Right ventricle myocardium inferior (tissue), 1 donor: ENCODE measurements around the gene ATRNL1. TPM values are rescaled to one million over a fixed set of nuclear protein-coding genes. Genes with fewer than 3 reads are reported as not detected.
"Not testable (repeated sequence)": the region's sequence is repeated elsewhere in the genome, so short reads cannot be mapped to it uniquely, and the experiment has no call there.

ENCODE experiments used
- ATAC-seq: fragments of 200-7000 bp; cut with Tn5 transposase; one replicate; pipeline ENCODE4 v1.9.1; 2020; ENCODE audit warnings: mild to moderate bottlenecking, moderate library complexity
- DNase-seq: peaks from one replicate; pipeline ENCODE4 v3.0.0; 2021; ENCODE audit errors: missing footprints
- intact Hi-C: fragments of 100-400 bp; cut with DNase I; formaldehyde crosslinking; loops from one replicate; pipeline ENCODE4 v1.11.0; 2022
- total RNA-seq: library from RNA; stranded (reverse); fragmentation: NEBNext Ultra II Directional; extraction: Animal tissue kit (Norgen Biotek cat#: 25700); gene quantifications from one replicate; pipeline ENCODE4 v1.2.1, GENCODE V29; 2021
- donor health status: DM: no; HTN: yes; CAD: no; lungs with severe emphysema.

ATRNL1 gene
- total RNA-seq, 1 donor from 2014 or later: 0.41 TPM

GRCh38 chr10:115073796-115074195 is 19.4 kb upstream of the ATRNL1 start:
- no peak for DNase-seq
- intact Hi-C loops: no loop called here
- ATAC-seq: no peak

GRCh38 chr10:115082506-115082905 is 10.7 kb upstream of the ATRNL1 start:
- DNase-seq (no peak), ATAC-seq (no peak)
- intact Hi-C loops: no loop called here

DNA sequence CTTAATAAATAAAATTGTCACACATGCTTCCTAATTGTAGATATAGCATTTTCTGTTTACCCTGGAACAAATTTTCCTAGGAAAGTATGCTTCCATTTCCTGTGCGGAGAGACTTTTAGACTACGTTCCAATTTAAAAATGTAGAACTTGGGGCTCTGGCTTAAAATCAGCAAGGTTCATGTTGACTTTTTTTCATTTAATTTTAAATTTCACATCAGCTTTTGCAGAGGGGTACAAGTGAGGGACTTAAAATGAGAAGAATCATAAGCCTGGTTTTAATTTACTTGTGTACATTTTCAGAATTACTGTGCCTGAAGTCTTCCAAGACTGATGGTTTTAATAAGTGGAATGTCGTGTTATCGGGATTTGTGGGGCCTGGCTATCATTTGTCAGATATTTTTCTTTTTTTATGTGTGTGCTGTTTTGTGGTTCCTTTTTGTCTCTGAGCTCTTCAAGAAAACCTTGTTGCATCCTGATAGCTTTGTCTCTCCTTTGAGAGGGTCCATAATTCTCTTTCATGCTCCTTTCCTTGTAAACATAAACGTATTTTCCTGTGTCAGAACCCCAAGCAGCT is 8.8 kb upstream of the ATRNL1 start:
- intact Hi-C loops: no loop called here

DNA sequence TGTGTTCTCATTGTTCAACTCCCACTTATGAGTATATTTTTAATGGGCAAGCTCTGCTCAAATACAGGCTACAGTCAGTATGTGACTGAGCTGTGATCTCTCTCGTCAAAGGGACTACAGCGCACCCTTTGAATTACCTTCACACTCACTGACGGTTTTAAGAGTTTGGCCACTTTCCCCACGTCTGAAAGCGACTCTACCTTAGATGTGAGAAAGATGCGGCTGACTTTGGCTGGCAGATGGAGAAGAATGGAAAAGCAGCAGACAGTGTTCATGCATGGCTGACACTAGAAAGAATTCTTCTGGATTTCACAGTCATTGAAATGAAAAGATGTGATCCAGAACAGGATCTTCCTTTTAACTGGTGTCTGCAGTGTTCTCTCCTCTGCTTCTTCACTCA is 2.0 kb upstream of the ATRNL1 start:
- ATAC-seq: no peak
- no peak for DNase-seq
- intact Hi-C loops: no loop called here

More for the DNA sequence above, 8.8 kb upstream of the ATRNL1 start:
- ATAC-seq (no peak), DNase-seq (no peak)

DNA sequence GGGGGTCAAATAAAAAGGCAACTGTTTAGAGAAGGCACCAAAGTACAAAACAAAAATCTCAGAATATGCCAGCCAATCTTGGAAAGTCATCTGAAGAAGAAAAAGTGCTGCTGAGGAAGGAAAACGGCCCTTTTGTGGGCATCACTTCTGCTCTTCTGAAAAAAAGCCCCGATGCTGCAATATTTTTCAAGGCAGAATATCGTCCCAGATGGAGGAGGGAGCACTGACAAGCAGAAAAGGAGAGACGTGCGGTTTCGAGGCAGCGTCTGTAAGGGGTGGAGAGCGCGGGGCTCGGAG is 959 bp upstream of the ATRNL1 start:
- ATAC-seq (no peak), DNase-seq (no peak)
- intact Hi-C loops: no loop called here

GRCh38 chr10:115092555-115093285 is 445 bp upstream of the ATRNL1 start:
- no peak for DNase-seq
- intact Hi-C loops: no loop called here
- peak; percentile 48 for ATAC-seq

DNA sequence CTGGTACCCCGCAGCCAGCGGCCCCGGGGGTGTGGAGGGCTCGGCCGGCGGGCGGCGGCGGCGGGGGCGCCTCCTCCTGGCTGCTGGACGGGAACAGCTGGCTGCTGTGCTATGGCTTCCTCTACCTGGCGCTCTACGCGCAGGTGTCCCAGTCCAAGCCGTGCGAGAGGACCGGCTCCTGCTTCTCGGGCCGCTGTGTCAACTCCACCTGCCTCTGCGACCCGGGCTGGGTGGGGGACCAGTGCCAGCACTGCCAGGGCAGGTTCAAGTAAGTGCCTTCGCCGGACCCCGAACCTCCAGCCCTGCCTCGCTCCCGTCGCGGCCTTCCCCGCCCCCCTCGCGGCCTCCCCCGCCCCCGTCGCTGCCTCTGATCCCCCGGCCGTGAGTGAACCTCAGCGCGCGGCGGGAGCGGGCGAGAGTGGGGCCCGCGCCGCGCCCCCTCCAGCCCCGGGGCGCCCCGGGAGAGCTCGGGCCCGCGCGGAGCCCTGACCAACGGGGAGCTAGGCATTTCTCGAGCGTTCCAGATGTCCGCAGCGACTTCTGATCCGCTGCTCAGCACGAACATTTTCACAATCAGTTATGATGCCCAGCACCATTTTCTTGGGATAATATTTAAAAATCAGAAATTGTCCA is 727 bp downstream of the ATRNL1 start:
- ATAC-seq: peak; percentile 52
- intact Hi-C loops: no loop called here
- no peak for DNase-seq

GRCh38 chr10:115094416-115095140 is 1.4 kb downstream of the ATRNL1 start:
- ATAC-seq (no peak), DNase-seq (no peak)
- intact Hi-C loops: no loop called here

DNA sequence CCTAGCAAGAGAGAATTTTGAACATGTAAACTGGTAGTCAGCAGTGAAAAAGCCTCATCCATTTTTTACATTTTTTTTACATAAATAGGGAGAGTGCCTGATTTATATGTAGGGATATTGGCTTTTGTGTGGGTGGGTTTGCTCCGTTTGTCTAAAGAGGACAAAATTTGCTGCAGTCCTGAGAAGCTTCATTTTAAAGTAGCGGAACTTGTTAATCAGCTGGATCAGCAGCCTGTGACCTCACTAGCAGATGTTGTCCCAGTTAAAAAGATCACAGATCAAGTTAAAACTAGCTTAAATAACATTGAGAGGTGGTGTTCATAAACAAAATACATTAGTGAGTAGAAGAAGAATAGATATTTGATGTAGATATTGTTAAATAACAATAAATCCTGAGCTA is 2.6 kb downstream of the ATRNL1 start:
- DNase-seq: no peak
- ATAC-seq: no peak
- intact Hi-C loops: no loop called here

GRCh38 chr10:115103700-115104099 is 10.5 kb downstream of the ATRNL1 start:
- intact Hi-C loops: no loop called here
- no peak for DNase-seq
- no peak for ATAC-seq

DNA sequence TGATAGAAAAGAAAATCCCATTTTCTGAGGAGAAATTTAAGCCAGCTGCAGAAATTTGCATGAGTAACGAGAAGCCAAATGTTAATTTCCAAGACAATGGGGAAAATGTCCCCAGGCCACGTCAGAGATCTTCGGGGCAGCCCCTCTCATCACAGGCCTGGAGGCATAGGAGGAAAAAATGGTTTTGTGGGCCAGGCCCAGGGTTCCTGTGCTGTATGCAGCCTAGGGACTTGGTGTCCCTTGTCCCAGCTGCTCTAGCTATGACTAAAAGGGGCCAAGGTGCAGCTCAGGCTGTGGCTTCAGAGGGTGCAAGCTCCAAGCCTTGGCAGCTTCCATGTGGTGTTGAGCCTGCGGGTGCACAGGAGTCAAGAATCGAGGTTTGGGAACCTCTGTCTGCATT is 12.2 kb downstream of the ATRNL1 start:
- ATAC-seq, DNase-seq, intact Hi-C loops: not testable (repeated sequence)

GRCh38 chr10:115107830-115108229 is 14.7 kb downstream of the ATRNL1 start:
- intact Hi-C loops: no loop called here
- DNase-seq (no peak), ATAC-seq (no peak)

DNA sequence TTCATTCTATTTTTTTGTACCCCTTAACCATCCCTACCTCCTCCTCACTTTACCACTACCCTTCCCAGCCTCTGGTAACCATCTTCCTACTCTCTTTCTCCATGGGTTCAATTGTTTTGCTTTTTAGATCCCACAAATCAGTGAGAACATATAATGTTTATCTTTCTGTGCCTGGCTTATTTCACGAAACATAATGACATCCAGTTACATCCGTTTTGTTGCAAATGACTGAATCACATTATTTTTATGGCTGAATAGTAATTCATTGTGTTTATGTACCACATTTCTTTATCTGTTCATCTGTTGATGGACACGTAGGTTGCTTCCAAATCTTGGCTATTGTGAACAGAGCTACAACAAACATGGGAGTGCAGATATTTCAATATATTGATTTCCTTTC is 24.1 kb downstream of the ATRNL1 start:
- DNase-seq (no peak), ATAC-seq (no peak)
- intact Hi-C loops: no loop called here

- DNase-seq: no peak
- intact Hi-C loops: no loop called here
- ATAC-seq: no peak
Observed at GRCh38 chr10:115118346-115118745, 25.2 kb downstream of the ATRNL1 start.

GRCh38 chr10:115125505-115125904 is 32.3 kb downstream of the ATRNL1 start:
- ATAC-seq (no peak), DNase-seq (no peak)
- intact Hi-C loops: no loop called here

DNA sequence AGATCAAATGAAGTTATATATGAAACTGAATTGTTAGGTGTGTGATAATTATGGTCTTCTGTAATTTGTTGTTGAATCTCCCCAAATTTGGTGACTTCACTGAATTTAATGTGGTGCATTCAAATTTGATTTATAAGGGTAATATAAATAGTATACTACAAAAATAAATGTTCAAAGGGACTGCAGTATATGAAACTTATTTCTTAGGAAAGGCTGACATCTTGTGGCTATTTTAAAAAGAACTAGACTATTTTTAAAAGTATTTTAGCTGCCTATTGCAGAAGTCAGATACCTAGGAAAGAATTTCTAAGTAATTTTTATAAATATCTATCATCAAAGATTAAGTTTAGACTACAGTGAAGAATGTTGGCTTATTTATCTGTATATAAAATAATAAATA is 36.6 kb downstream of the ATRNL1 start:
- intact Hi-C loops: loop anchor here (1.0 kb wide), 1 partner anchor 252 kb away; no protein-coding TSS in a partner anchor
- DNase-seq (no peak), ATAC-seq (no peak)

DNA sequence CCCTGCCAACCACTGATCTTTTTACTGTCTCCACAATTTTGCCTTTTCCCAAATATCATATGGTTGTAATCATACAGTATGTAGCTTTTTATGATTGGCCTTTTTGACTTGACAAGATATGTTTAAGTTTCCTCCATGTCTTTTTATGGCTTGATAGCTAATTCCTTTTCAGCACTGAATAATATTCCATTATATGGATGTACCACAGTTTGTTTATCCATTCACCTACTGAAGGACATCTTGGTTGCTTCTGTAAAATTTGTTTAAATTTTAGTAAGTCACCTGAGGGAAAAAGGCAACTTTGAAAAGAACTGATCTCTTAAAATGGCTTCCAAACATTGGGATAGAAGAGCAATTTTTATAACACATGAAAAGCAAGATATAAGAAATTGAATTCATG is 43.5 kb downstream of the ATRNL1 start:
- DNase-seq: no peak
- no peak for ATAC-seq

DNA sequence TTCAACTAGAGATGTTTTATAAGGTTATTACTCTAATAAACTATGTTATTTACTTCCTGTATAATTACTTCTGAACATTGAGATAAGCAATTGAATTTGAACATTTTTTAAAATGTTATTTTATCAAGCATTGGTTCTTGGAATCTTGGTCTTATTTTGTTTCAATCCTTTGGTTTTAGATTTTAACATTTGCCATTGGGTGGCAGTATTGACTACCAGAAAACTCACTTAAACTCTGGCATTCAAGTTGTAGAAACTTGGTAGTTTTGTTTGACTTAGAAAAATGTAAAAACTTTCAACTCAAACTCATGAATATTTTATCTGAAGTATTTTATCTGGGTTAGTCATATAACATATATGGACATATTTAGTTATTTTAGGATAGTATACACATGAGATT is 48.1 kb downstream of the ATRNL1 start:
- intact Hi-C loops: no loop called here
- ATAC-seq: no peak
- no peak for DNase-seq

More for the DNA sequence above, 43.5 kb downstream of the ATRNL1 start:
- intact Hi-C loops: no loop called here

GRCh38 chr10:115157357-115157756 is 64.2 kb downstream of the ATRNL1 start:
- no peak for ATAC-seq
- intact Hi-C loops: no loop called here
- DNase-seq: no peak

GRCh38 chr10:115163129-115163528 is 70.0 kb downstream of the ATRNL1 start:
- intact Hi-C loops: no loop called here
- DNase-seq: no peak
- no peak for ATAC-seq
